DOHH2 (cell line): Measurements from ENCODE around the gene TMEM131.

Experiments used
- H3F3A ChIP-seq: fragments of 200-600 bp; sonication (generic), shearing (Covaris generic); 2 replicates; pipeline ENCODE4 v1.6.0; 2016; ENCODE audit warnings: antibody characterized with exemption, mild to moderate bottlenecking; ENCODE audit not compliant: control insufficient read depth, insufficient read depth
- H3K27ac ChIP-seq: fragments of 200-600 bp; sonication (generic); 2 replicates; pipeline ENCODE4 v1.5.1; 2014; ENCODE audit warnings: low read depth, mild to moderate bottlenecking, low read length, moderate library complexity
- H3K27me3 ChIP-seq: fragments of 200-600 bp; sonication (generic); 2 replicates; pipeline ENCODE4 v1.6.1; 2014; ENCODE audit warnings: mild to moderate bottlenecking, low read length, mixed read lengths; ENCODE audit not compliant: control insufficient read depth
- H3K36me3 ChIP-seq: fragments of 200-600 bp; sonication (generic); 2 replicates; pipeline ENCODE4 v1.6.1; 2014; ENCODE audit warnings: mild to moderate bottlenecking, low read length, moderate library complexity, mixed read lengths; ENCODE audit not compliant: control insufficient read depth
- H3K4me1 ChIP-seq: fragments of 200-600 bp; sonication (generic); 2 replicates; pipeline ENCODE4 v1.6.1; 2014; ENCODE audit warnings: mild to moderate bottlenecking, low read length, mixed read lengths; ENCODE audit not compliant: control insufficient read depth
- H3K4me2 ChIP-seq: fragments of 200-600 bp; sonication (generic); 2 replicates; pipeline ENCODE4 v1.6.0; 2014; ENCODE audit warnings: mild to moderate bottlenecking, low read length, moderate library complexity
- H3K4me3 ChIP-seq: fragments of 200-600 bp; sonication (generic); 2 replicates; pipeline ENCODE4 v1.5.1; 2014; ENCODE audit warnings: mild to moderate bottlenecking, low read length, mixed read lengths
- H3K79me2 ChIP-seq: fragments of 200-600 bp; sonication (generic); 2 replicates; pipeline ENCODE4 v1.6.1; 2014; ENCODE audit warnings: mild to moderate bottlenecking, low read length, mixed read lengths; ENCODE audit not compliant: control insufficient read depth
- H3K9me2 ChIP-seq: fragments of 200-600 bp; sonication (generic); replicated peaks from 2 replicates; pipeline ENCODE4 v1.6.1; 2014; ENCODE audit warnings: mild to moderate bottlenecking, low read length, mixed read lengths; ENCODE audit not compliant: control insufficient read depth
- H3K9me3 ChIP-seq: fragments of 200-600 bp; sonication (generic); 2 replicates; pipeline ENCODE4 v1.6.1; 2014; ENCODE audit warnings: antibody characterized with exemption, low read length, mixed read lengths; ENCODE audit not compliant: control insufficient read depth, insufficient read depth
- H4K20me1 ChIP-seq: fragments of 200-600 bp; sonication (generic); 2 replicates; pipeline ENCODE4 v1.6.0; 2014; ENCODE audit warnings: low read depth, mild to moderate bottlenecking, antibody characterized with exemption, low read length, moderate library complexity; ENCODE audit not compliant: control insufficient read depth, insufficient read depth
- EZH2phosphoT487 ChIP-seq: fragments of 200-600 bp; sonication (generic); IDR thresholded peaks from 2 replicates; pipeline ENCODE4 v1.6.1; 2017; ENCODE audit warnings: borderline replicate concordance, mild to moderate bottlenecking, antibody characterized with exemption, low read length, moderate library complexity, mixed read lengths
- TF ChIP-seq, protein P1 (sequence below): fragments of 200-600 bp; sonication (generic); IDR thresholded peaks from one replicate; pipeline ENCODE4 v1.5.1; 2014; ENCODE audit warnings: antibody characterized with exemption, mild to moderate bottlenecking, low read depth, low read length; ENCODE audit not compliant: poor library complexity, severe bottlenecking

The TMEM131 gene

DNA sequence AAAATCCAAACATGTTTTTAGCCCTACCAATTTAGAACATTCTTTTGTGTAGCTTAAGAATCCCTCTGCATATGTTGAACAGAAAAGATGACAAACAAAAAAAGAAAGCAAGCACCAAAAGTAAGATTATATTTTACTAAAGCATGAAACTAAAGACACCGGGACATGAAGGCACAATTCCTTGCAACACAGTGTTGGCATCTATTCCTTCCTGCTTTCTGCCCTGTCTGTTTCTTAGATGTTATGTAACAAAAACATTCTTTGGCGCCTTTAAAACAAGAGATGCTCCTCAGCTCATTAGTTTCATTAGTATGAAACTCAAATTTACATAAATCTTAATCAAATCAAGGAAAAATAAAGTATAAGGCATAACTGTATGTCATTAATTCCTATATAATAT, 106.6 kb downstream of the TMEM131 start:
- no peaks in the 10 kb centered on the region for H3K27me3 ChIP-seq
- H3K9me2 ChIP-seq = no peaks in the 10 kb centered on the region
- H3K9me3 ChIP-seq = peaks cover 18% of the 10 kb centered on the region
- H3K4me2 ChIP-seq = no peak overlapping the region
- H4K20me1 ChIP-seq = no peaks in the 10 kb centered on the region
- TF ChIP-seq EZH2phosphoT487 = no peak
- TF ChIP-seq, protein P1, sequence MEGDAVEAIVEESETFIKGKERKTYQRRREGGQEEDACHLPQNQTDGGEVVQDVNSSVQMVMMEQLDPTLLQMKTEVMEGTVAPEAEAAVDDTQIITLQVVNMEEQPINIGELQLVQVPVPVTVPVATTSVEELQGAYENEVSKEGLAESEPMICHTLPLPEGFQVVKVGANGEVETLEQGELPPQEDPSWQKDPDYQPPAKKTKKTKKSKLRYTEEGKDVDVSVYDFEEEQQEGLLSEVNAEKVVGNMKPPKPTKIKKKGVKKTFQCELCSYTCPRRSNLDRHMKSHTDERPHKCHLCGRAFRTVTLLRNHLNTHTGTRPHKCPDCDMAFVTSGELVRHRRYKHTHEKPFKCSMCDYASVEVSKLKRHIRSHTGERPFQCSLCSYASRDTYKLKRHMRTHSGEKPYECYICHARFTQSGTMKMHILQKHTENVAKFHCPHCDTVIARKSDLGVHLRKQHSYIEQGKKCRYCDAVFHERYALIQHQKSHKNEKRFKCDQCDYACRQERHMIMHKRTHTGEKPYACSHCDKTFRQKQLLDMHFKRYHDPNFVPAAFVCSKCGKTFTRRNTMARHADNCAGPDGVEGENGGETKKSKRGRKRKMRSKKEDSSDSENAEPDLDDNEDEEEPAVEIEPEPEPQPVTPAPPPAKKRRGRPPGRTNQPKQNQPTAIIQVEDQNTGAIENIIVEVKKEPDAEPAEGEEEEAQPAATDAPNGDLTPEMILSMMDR = no peak
- H3F3A ChIP-seq = no peaks in the 10 kb centered on the region
- H3K4me1 ChIP-seq = no peaks in the 10 kb centered on the region
- no peaks in the 10 kb centered on the region for H3K79me2 ChIP-seq
- H3K36me3 ChIP-seq = peaks cover 39% of the 10 kb centered on the region
- H3K27ac ChIP-seq = no peak overlapping the region
- H3K4me3 ChIP-seq = no peak overlapping the region

DNA sequence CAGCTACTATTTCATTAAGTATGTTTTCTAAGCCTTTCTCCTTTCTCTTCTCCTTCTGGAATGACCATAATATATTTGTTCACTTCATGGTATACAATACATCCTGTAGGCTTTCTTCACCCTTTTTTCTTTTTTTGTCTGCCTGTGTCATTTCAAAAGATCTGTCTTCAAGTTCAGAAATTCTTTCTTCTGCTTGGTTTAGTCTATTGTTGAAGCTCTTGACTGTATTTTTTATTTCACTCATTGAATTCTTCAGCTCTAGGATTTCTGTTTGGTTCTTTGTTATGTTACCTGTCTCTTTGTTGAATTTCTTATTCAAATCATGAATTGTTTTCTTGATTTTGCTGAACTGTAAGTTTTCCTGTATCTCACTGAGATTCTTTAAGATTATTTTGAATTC, 109.9 kb downstream of the TMEM131 start:
- Histone ChIP-seq H3F3A (no peaks in the 10 kb centered on the region; the same call in 1 of the 2 replicates), H3K36me3 (peaks cover 39% of the 10 kb centered on the region), H3K4me3 (no peak overlapping the region), H3K4me2 (no peak overlapping the region), H4K20me1 (no peaks in the 10 kb centered on the region), H3K4me1 (no peaks in the 10 kb centered on the region), H3K27me3 (no peaks in the 10 kb centered on the region), H3K27ac (no peak overlapping the region), H3K79me2 (no peaks in the 10 kb centered on the region; the same call in 1 of the 2 replicates), H3K9me3 (peaks cover 18% of the 10 kb centered on the region), H3K9me2 (no peaks in the 10 kb centered on the region)
- TF ChIP-seq EZH2phosphoT487 = no peak
- TF ChIP-seq, protein P1 = no peak

DNA sequence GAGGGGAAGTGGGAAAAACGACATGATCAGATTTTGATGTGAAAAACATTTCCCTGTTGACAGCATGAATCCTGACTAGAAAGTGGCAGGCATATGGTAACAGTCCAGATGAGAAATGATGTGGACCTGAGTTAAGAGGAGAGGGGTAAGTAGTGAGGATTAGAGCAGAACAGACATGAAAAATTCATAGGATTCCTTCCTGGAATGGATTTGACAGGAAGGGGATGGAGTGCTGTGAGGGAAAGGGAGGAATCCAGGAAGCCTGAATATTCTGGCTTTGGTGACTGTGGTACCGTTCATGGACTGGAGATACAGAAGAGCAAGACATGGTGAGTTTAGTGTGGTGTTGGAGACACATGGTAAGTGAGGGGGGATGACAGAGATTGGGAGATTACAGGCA, 115.4 kb downstream of the TMEM131 start:
- H3K27me3 ChIP-seq = no peaks in the 10 kb centered on the region
- 0 out of 2 replicates have a peak, but pooled peaks cover 3% of the 10 kb centered on the region for H3K9me3 ChIP-seq
- H3K4me3 ChIP-seq = no peak overlapping the region
- H3K27ac ChIP-seq = no peak overlapping the region
- peaks cover 13% of the 10 kb centered on the region for H3K36me3 ChIP-seq
- H3K9me2 ChIP-seq = no peaks in the 10 kb centered on the region
- no peak overlapping the region for H3K4me2 ChIP-seq
- H3F3A ChIP-seq = no peaks in the 10 kb centered on the region; the same call in 1 of the 2 replicates
- no peak for TF ChIP-seq EZH2phosphoT487
- TF ChIP-seq, protein P1 = no peak
- H3K4me1 ChIP-seq = no peaks in the 10 kb centered on the region
- H3K79me2 ChIP-seq = peaks cover 19% of the 10 kb centered on the region
- H4K20me1 ChIP-seq = no peaks in the 10 kb centered on the region
